Right lobe of liver (tissue), 6 donors: ENCODE measurements around the gene MAP4K4. TPM values are rescaled to one million over a fixed set of nuclear protein-coding genes. Genes with fewer than 3 reads are reported as not detected.

Source experiments
- ATAC-seq, 4 donors: fragments of 200-7000 bp; cut with Tn5 transposase; one replicate each; pipeline ENCODE4 v1.9.1; 2020; ENCODE audit warnings: mild to moderate bottlenecking in 4 of 4, moderate library complexity in 4 of 4
- DNase-seq, 3 donors: peaks; one replicate each; pipeline ENCODE4 v3.0.0-alpha.2; 2020
- H3K27ac ChIP-seq, 3 donors: fragments of 200-600 bp; one replicate each; pipeline ENCODE4 v1.8.0; 2022
- H3K27me3 ChIP-seq, 2 donors: fragments of 200-600 bp; one replicate each; pipeline ENCODE4 v1.8.0; 2022
- H3K36me3 ChIP-seq, 4 donors: fragments of 200-600 bp; sonication (generic) in 1 of 4; one replicate each; pipeline versions ENCODE4 v1.5.1 to v1.8.0; 2017 to 2022; ENCODE audit warnings: control low read depth in 1 of 4
- H3K4me1 ChIP-seq, 4 donors: fragments of 200-600 bp; sonication (generic) in 1 of 4; one replicate each; pipeline versions ENCODE4 v1.5.1 to v1.8.0; 2017 to 2022; ENCODE audit warnings: control low read depth in 1 of 4
- H3K4me3 ChIP-seq, 3 donors: fragments of 200-600 bp; one replicate each; pipeline ENCODE4 v1.8.0; 2022
- H3K9me3 ChIP-seq, 4 donors: fragments of 200-600 bp; sonication (generic) in 1 of 4; one replicate each; pipeline versions ENCODE4 v1.5.1 to v1.8.0; 2017 to 2022; ENCODE audit warnings: control low read depth in 1 of 4
- CTCF ChIP-seq, 4 donors: fragments of 200-600 bp in 3 of 4; fragments of 450-650 bp in 1 of 4; IDR thresholded peaks; one replicate each; pipeline versions ENCODE4 v1.5.1 to v1.8.0; 2016 to 2022; ENCODE audit warnings: antibody characterized with exemption in 4 of 4, mild to moderate bottlenecking in 2 of 4
- POLR2A ChIP-seq: fragments of 450-650 bp; IDR thresholded peaks from one replicate; pipeline ENCODE4 v1.6.1; 2017; ENCODE audit warnings: antibody characterized with exemption, mild to moderate bottlenecking
- WGBS: methylation state at CpG from one replicate; pipeline ENCODE4 v1.1.6; 2018; ENCODE audit warnings: low coverage, low lambda C conversion rate; ENCODE audit not compliant: insufficient coverage; ENCODE audit errors: missing lambda C conversion rate; 5-methylcytosine and 5-hydroxymethylcytosine counted together
- intact Hi-C, 2 donors: fragments of 100-400 bp; cut with DNase I; formaldehyde crosslinking; loops; one replicate each; pipeline versions ENCODE4 v1.11.2 to v1.14.1; 2022
- total RNA-seq, 6 experiments: library from RNA; depleted of rRNA in 2 of 6; stranded (reverse); fragments of >200 nt in 2 of 6; fragmentation: NEBNext Ultra II Directional in 3 of 6; extraction: Animal tissue kit (Norgen Biotek cat#: 25700) in 3 of 6; gene quantifications; one replicate each; pipeline versions ENCODE4 v1.1.0 to v1.2.4, GENCODE V29; 2016 to 2023
- donor health status: DM: no; HTN: yes; CAD: no.
- donor health status: DM: no; HTN: no; CAD: no.
- donor health status: DM: no; HTN: no; CAD: no.
- donor health status: DM: no; HTN: yes; CAD: no.
- donor health status: DM: no; HTN: yes; CAD: no.

The MAP4K4 gene
- total RNA-seq, 6 experiments from 2014 or later: 29.8 to 36.5 (median 31.1) TPM

DNA sequence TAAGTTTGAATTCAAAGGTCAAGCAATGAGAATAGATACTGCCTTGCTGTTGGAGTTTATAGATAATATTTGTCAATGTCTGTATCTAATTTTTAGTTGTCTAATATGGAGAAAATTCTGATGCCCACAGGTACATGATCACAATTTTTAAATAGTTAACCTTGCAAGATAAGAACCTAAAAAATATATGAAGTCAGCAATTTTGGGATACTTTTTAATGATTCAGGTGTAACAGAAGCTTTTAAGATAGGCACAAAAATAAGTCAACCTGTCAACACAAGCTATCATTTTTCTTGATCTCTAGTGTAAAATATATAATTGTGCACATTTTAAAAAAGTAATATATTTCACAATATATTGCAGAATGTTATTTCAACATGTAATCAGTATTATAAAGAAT lies 201.8 kb downstream of the MAP4K4 start:
- TF ChIP-seq CTCF (IDR thresholded peaks at IDR 0.05) (no peak), POLR2A (no peak)
- H3K4me1 ChIP-seq: no peaks in the 10 kb centered on the region
- intact Hi-C loops: loop anchor here in 1 of 2 donors (10.0 kb wide), 1 partner anchor 86 kb away; no protein-coding TSS in a partner anchor
- ATAC-seq (no peak), DNase-seq (no peak)
- H3K27ac ChIP-seq: no peak overlapping the region
- H3K4me3 ChIP-seq: no peak overlapping the region
- H3K27me3 ChIP-seq: no peaks in the 10 kb centered on the region
- no peaks in the 10 kb centered on the region for H3K9me3 ChIP-seq
- no peaks in the 10 kb centered on the region for H3K36me3 ChIP-seq

- no peak for DNase-seq
- TF ChIP-seq POLR2A (no peak), CTCF (IDR thresholded peaks at IDR 0.05) (no peak)
- Histone ChIP-seq H3K36me3 (no peaks in the 10 kb centered on the region), H3K9me3 (no peaks in the 10 kb centered on the region), H3K27ac (no peak overlapping the region), H3K4me3 (no peak overlapping the region), H3K27me3 (no peaks in the 10 kb centered on the region), H3K4me1 (no peaks in the 10 kb centered on the region)
- intact Hi-C loops: loop anchor here in 1 of 2 donors (10.0 kb wide), 1 partner anchor 85 kb away; no protein-coding TSS in a partner anchor
- ATAC-seq: no peak
- WGBS: 78% methylated on average over 1 of the region's 1 CpG
Measured at GRCh38 chr2:101899871-101900270, 202.4 kb downstream of the MAP4K4 start.

- no peaks in the 10 kb centered on the region for H3K27me3 ChIP-seq
- H3K27ac ChIP-seq: no peak overlapping the region
- H3K4me1 ChIP-seq: no peaks in the 10 kb centered on the region
- no peaks in the 10 kb centered on the region for H3K9me3 ChIP-seq
- no peak for TF ChIP-seq POLR2A
- no peak for TF ChIP-seq CTCF (IDR thresholded peaks at IDR 0.05)
- WGBS: 94% methylated on average over 6 of the region's 9 CpGs
- intact Hi-C loops: no loop called here
- no peak for DNase-seq
- no peaks in the 10 kb centered on the region for H3K36me3 ChIP-seq
- H3K4me3 ChIP-seq: no peak overlapping the region
- ATAC-seq: no peak
Measured at GRCh38 chr2:101900375-101900774, 202.9 kb downstream of the MAP4K4 start.

- no peaks in the 10 kb centered on the region for H3K27me3 ChIP-seq
- no peaks in the 10 kb centered on the region for H3K36me3 ChIP-seq
- 94% methylated on average over 2 of the region's 2 CpGs for whole genome bisulfite sequencing
- no peak overlapping the region for H3K27ac ChIP-seq
- no peak for DNase-seq
- TF ChIP-seq CTCF (IDR thresholded peaks at IDR 0.05) (no peak), POLR2A (no peak)
- ATAC-seq: no peak
- no peaks in the 10 kb centered on the region for H3K9me3 ChIP-seq
- no peak overlapping the region for H3K4me3 ChIP-seq
- intact Hi-C loops: no loop called here
- H3K4me1 ChIP-seq: no peaks in the 10 kb centered on the region
Measured at GRCh38 chr2:101901241-101901640, 203.7 kb downstream of the MAP4K4 start.

GRCh38 chr2:101902169-101902568 lies 204.7 kb downstream of the MAP4K4 start:
- TF ChIP-seq POLR2A: no peak
- no peak for TF ChIP-seq CTCF (IDR thresholded peaks at IDR 0.05)
- Histone ChIP-seq H3K27me3 (no peaks in the 10 kb centered on the region), H3K9me3 (no peaks in the 10 kb centered on the region), H3K36me3 (no peaks in the 10 kb centered on the region), H3K4me3 (no peak overlapping the region), H3K4me1 (no peaks in the 10 kb centered on the region), H3K27ac (no peak overlapping the region)
- DNase-seq: no peak
- ATAC-seq: no peak
- WGBS: 44% methylated on average over 1 of the region's 2 CpGs
- intact Hi-C loops: no loop called here
